ENCODE data around the gene CFAP54. TPM values are rescaled to one million over a fixed set of nuclear protein-coding genes. Genes with fewer than 3 reads are reported as not detected.

Gene CFAP54
- total and polyA plus RNA-seq, 2 donors (not counting 3 experiments of a cell fraction or from before 2014, with no cell fraction given): 3.6 to 26.9 TPM

GRCh38 chr12:96447256-96447655, 42.1 kb upstream of the CFAP54 start:
- Histone ChIP-seq H2AFZ (ENCODE audit: low read depth, low read length) (no peak overlapping the region), H3K4me2 (ENCODE audit: insufficient read depth, low read length) (peak overlapping the region; percentile 76), H3K4me1 (ENCODE audit: control insufficient read depth, extremely low read depth, insufficient read depth, low read length) (peaks cover 51% of the 10 kb centered on the region), H3K27me3 (ENCODE audit: control insufficient read depth in 2 of 2, insufficient read depth in 2 of 2, low read length in 2 of 2) (no peaks in the 10 kb centered on the region), H3K9me1 (replicated peaks; ENCODE audit: control insufficient read depth, extremely low read depth, insufficient read depth, low read length) (no peaks in the 10 kb centered on the region), H3K4me3 (replicated peaks in 1 of 3; ENCODE audit: insufficient read depth in 1 of 3, low read depth in 1 of 3, low read length in 3 of 3) (no peak overlapping the region), H3K9ac (replicated peaks; ENCODE audit: extremely low read depth, insufficient read depth, low read length) (peak overlapping the region; percentile 93), H3K79me2 (ENCODE audit: control insufficient read depth, insufficient read depth, low read length) (peaks cover 29% of the 10 kb centered on the region), H3K27ac (ENCODE audit: insufficient read depth, low read depth, low read length) (peak overlapping the region; percentile 99), H3K36me3 (ENCODE audit: control insufficient read depth in 2 of 2, extremely low read depth in 1 of 2, insufficient read depth in 2 of 2, low read length in 2 of 2) (peaks cover 0 to 2% of the 10 kb centered on the region in 2 experiments), H3K9me3 (replicated peaks; ENCODE audit: control insufficient read depth, insufficient read depth, low read length) (no peaks in the 10 kb centered on the region), H4K20me1 (replicated peaks; ENCODE audit: control insufficient read depth, extremely low read depth, insufficient read depth, low read length) (no peaks in the 10 kb centered on the region)
- ChIA-PET CTCF (interaction anchor here (0.7 to 4.3 kb wide), 6 partner anchors 10 to 69 kb away, joined by 3 to 52 read pairs (median 9); partner anchors contain the start of genes CDK17 and CFAP54), POLR2A (interaction anchor here (1.4 to 4.9 kb wide), 6 partner anchors 9 to 54 kb away, joined by 4 to 85 read pairs (median 26); partner anchors contain the start of gene CDK17)
- dilution Hi-C loops (cut with MboI; ENCODE audit: extremely low pct_ligation_motif_present, low sequenced_read_pairs): no loop called here
- no peak for FAIRE-seq
- no TSS peak for BruUV-seq (replicated peaks)
- no peak for DNase-seq (ENCODE audit: low read depth, low spot score)
- intact Hi-C loops (cut with micrococcal nuclease): loop anchor here (5.0 to 10.0 kb wide), 3 partner anchors 250 to 810 kb away; no protein-coding TSS in a partner anchor
- TF ChIP-seq POLR2A (IDR thresholded peaks at IDR 0.05; ENCODE audit: low read depth, low read length): no peak
- TF ChIP-seq MAX (IDR thresholded peaks at IDR 0.05; ENCODE audit: insufficient read depth, insufficient read length): no peak
- TF ChIP-seq MYC (IDR thresholded peaks at IDR 0.05; ENCODE audit: low read depth, low read length): no peak
- TF ChIP-seq POLR2AphosphoS5 (IDR thresholded peaks at IDR 0.05; ENCODE audit: insufficient read depth, low read depth, low read length): no peak
- TF ChIP-seq FOS (IDR thresholded peaks at IDR 0.05; ENCODE audit: borderline replicate concordance, insufficient read depth, low read length): no peak
- no peak for TF ChIP-seq GATA2 (IDR thresholded peaks at IDR 0.05; ENCODE audit: insufficient read depth, insufficient read length, low read depth, low read length)
- TF ChIP-seq EZH2 (IDR thresholded peaks at IDR 0.05; ENCODE audit: borderline replicate concordance, low read depth, low read length, severe bottlenecking): no peak
- no peak for TF ChIP-seq JUN (IDR thresholded peaks at IDR 0.05; ENCODE audit: borderline replicate concordance, insufficient read depth, insufficient read length, low read depth)
- TF ChIP-seq, protein P1, sequence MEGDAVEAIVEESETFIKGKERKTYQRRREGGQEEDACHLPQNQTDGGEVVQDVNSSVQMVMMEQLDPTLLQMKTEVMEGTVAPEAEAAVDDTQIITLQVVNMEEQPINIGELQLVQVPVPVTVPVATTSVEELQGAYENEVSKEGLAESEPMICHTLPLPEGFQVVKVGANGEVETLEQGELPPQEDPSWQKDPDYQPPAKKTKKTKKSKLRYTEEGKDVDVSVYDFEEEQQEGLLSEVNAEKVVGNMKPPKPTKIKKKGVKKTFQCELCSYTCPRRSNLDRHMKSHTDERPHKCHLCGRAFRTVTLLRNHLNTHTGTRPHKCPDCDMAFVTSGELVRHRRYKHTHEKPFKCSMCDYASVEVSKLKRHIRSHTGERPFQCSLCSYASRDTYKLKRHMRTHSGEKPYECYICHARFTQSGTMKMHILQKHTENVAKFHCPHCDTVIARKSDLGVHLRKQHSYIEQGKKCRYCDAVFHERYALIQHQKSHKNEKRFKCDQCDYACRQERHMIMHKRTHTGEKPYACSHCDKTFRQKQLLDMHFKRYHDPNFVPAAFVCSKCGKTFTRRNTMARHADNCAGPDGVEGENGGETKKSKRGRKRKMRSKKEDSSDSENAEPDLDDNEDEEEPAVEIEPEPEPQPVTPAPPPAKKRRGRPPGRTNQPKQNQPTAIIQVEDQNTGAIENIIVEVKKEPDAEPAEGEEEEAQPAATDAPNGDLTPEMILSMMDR (IDR thresholded peaks at IDR 0.05; ENCODE audit: extremely low read depth in 1 of 2, insufficient read depth in 1 of 2, low read depth in 1 of 2, low read length in 2 of 2): no peak

Measured in endothelial cell of umbilical vein (primary cell).